H7 (cell line): Measurements from ENCODE around the gene CENPM. TPM values are rescaled to one million over a fixed set of nuclear protein-coding genes. Genes with fewer than 3 reads are reported as not detected.
A peak's percentile ranks its signal among the peaks of the same experiment; 100 is the strongest.

ENCODE experiments used
- DNase-seq: peaks from one replicate; pipeline ENCODE4 v3.0.0; 2012
- H3K27me3 ChIP-seq: 2 replicates; pipeline ENCODE4 v1.6.0; 2011; ENCODE audit warnings: mild to moderate bottlenecking, low read length; ENCODE audit not compliant: control insufficient read depth, insufficient read depth
- H3K36me3 ChIP-seq: replicated peaks from 2 replicates; pipeline ENCODE4 v1.5.1; 2011; ENCODE audit warnings: low read length; ENCODE audit not compliant: control insufficient read depth, insufficient read depth
- H3K4me3 ChIP-seq: 2 replicates; pipeline ENCODE4 v1.5.1; 2011; ENCODE audit warnings: low read depth, mild to moderate bottlenecking, control low read depth, low read length, moderate library complexity; ENCODE audit not compliant: insufficient read depth
- total RNA-seq: library from RNA; depleted of rRNA; stranded (reverse); fragments of >200 nt; shearing (Covaris generic); gene quantifications from 2 replicates; pipeline ENCODE4 v1.2.3, GENCODE V29; 2014; rRNA removed

Gene CENPM
- total RNA-seq, 1 experiment from 2014 or later = 66.3 TPM

DNA sequence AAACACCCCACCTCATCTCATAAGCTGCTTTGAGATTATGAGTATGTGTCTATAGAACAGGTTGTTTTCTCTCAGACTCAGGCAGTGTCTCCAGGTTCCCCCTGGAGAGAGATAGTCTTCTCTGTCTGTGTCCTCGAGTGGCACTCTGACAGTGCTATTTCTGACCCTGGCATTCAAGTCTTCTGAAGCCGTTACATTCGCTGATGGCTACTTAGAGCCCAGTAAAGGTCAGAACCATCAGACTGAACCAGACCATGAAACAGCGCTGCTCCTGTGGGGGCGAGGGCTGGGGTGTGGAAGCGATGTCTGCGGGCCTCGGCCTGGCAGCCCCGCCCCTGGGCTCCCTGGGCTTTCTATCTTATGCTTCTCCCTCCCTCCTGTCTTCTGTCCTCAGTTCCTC, 55.5 kb downstream of the CENPM start:
- peak; percentile 34 for DNase-seq
- no peaks in the 10 kb centered on the region for H3K27me3 ChIP-seq
- no peak overlapping the region for H3K4me3 ChIP-seq
- peaks cover 44% of the 10 kb centered on the region for H3K36me3 ChIP-seq

Other genes starting within 250 kb of the CENPM start
- gene MEI1, start 247.6 kb downstream of the CENPM start, total RNA-seq = not detected in 2 replicates
- gene CCDC134, start 146.5 kb downstream of the CENPM start, total RNA-seq = 17.0 and 19.3 TPM in 2 replicates
- gene SREBF2, start 114.0 kb downstream of the CENPM start, total RNA-seq = 93.8 and 118 TPM in 2 replicates
- 3.2 TPM in 2 replicates for gene SHISA8, start 32.1 kb downstream of the CENPM start, total RNA-seq
- 1.1 and 1.2 TPM in 2 replicates for gene TNFRSF13C, start 20.3 kb downstream of the CENPM start, total RNA-seq
- 8.1 and 11.0 TPM in 2 replicates for gene SEPTIN3, start 22.3 kb upstream of the CENPM start, total RNA-seq
- not detected in 2 replicates for gene WBP2NL, start 51.6 kb upstream of the CENPM start, total RNA-seq
- gene NAGA, start 123.7 kb upstream of the CENPM start, total RNA-seq = 30.9 and 44.5 TPM in 2 replicates
- gene PHETA2, start 127.1 kb upstream of the CENPM start, total RNA-seq = 10.3 and 11.5 TPM in 2 replicates
- 5.6 and 11.4 TPM in 2 replicates for gene SMDT1, start 132.5 kb upstream of the CENPM start, total RNA-seq
- gene NDUFA6, start 143.6 kb upstream of the CENPM start, total RNA-seq = 62.3 and 65.0 TPM in 2 replicates
- 1.0 and 1.4 TPM in 2 replicates for gene CYP2D6, start 183.7 kb upstream of the CENPM start, total RNA-seq